ENCODE measurements around the gene NR4A1. TPM values are rescaled to one million over a fixed set of nuclear protein-coding genes. Genes with fewer than 3 reads are reported as not detected.

NR4A1 gene
- total and polyA plus RNA-seq, 2 of the 13 experiments (the other 11 are each of a cell fraction or from before 2014, with no cell fraction given), result 5.7 to 15.2 TPM

GRCh38 chr12:52010152-52010622 is 41.1 kb upstream of the NR4A1 start (continued):
- TF ChIP-seq AKAP8 (CRISPR knock-in tag; IDR thresholded peaks at IDR 0.05) (no peak), ZSCAN21 (CRISPR knock-in tag; IDR thresholded peaks at IDR 0.05; ENCODE audit: borderline replicate concordance) (no peak), ZC3H4 (CRISPR knock-in tag; IDR thresholded peaks at IDR 0.05; ENCODE audit: borderline replicate concordance) (no peak), KAT8 (CRISPR knock-in tag; IDR thresholded peaks at IDR 0.05) (peak; percentile 22; the same call in 1 of the 2 replicates), ZNF790 (CRISPR knock-in tag; IDR thresholded peaks at IDR 0.05; ENCODE audit: borderline replicate concordance) (0 out of 2 replicates have a peak, but pooled peaks have one; percentile 10), SP1 (IDR thresholded peaks at IDR 0.05) (no peak), SP1 (CRISPR knock-in tag; IDR thresholded peaks at IDR 0.05) (peak; percentile 45; the same call in 1 of the 2 replicates), ZNF737 (CRISPR knock-in tag; IDR thresholded peaks at IDR 0.05; ENCODE audit: borderline replicate concordance) (no peak), ZFYVE20 (CRISPR knock-in tag; IDR thresholded peaks at IDR 0.05; ENCODE audit: borderline replicate concordance, low read depth) (no peak), ZNF24 (IDR thresholded peaks at IDR 0.05) (no peak), ATF5 (CRISPR knock-in tag; IDR thresholded peaks at IDR 0.05; ENCODE audit: low read depth) (no peak), ZNF75D (CRISPR knock-in tag; IDR thresholded peaks at IDR 0.05; ENCODE audit: borderline replicate concordance) (no peak), ZSCAN29 (CRISPR knock-in tag; conservative IDR thresholded peaks at IDR 0.05) (no peak), TEAD2 (CRISPR knock-in tag; IDR thresholded peaks at IDR 0.05) (no peak), ZBTB37 (CRISPR knock-in tag; IDR thresholded peaks at IDR 0.05) (no peak), SNRNP70 (IDR thresholded peaks at IDR 0.05; ENCODE audit: low read depth, low read length) (no peak), RFX5 (IDR thresholded peaks at IDR 0.05; ENCODE audit: low read depth, low read length) (no peak), ZMYM3 (CRISPR knock-in tag; IDR thresholded peaks at IDR 0.05) (0 out of 2 replicates have a peak, but pooled peaks have one; percentile 13), NKX3-1 (CRISPR knock-in tag; IDR thresholded peaks at IDR 0.05) (no peak), MZF1 (CRISPR knock-in tag; IDR thresholded peaks at IDR 0.05; ENCODE audit: borderline replicate concordance) (no peak), MAZ (IDR thresholded peaks at IDR 0.05; ENCODE audit: borderline replicate concordance, low read depth, low read length) (no peak), MAZ (CRISPR knock-in tag; IDR thresholded peaks at IDR 0.05; ENCODE audit: low read depth) (no peak), ZNF749 (CRISPR knock-in tag; IDR thresholded peaks at IDR 0.05; ENCODE audit: borderline replicate concordance) (no peak), REXO4 (CRISPR knock-in tag; IDR thresholded peaks at IDR 0.05; ENCODE audit: borderline replicate concordance) (no peak), BCLAF1 (IDR thresholded peaks at IDR 0.05) (no peak), ZBTB8A (CRISPR knock-in tag; IDR thresholded peaks at IDR 0.05; ENCODE audit: borderline replicate concordance, low read depth) (no peak), MYC (CRISPR knock-in tag; IDR thresholded peaks at IDR 0.05; ENCODE audit: borderline replicate concordance) (peak; percentile 74), ZNF891 (CRISPR knock-in tag; IDR thresholded peaks at IDR 0.05) (no peak)

Measured in HepG2 (cell line).